SU-DHL-6 (cell line): Measurements from ENCODE around the gene WNT3.

Experiments
- EZH2phosphoT487 ChIP-seq: fragments of 200-600 bp; sonication (generic), shearing (Covaris generic); conservative IDR thresholded peaks from 2 replicates; pipeline ENCODE4 v1.6.1; 2018; ENCODE audit warnings: mild to moderate bottlenecking, antibody characterized with exemption, low read length, moderate library complexity, mixed read lengths
- TF ChIP-seq, protein P1 (sequence below): fragments of 200-600 bp; sonication (generic); IDR thresholded peaks from one replicate; pipeline ENCODE4 v1.5.1; 2017; ENCODE audit warnings: antibody characterized with exemption, mild to moderate bottlenecking, low read length, moderate library complexity; ENCODE audit not compliant: insufficient read depth, poor library complexity, severe bottlenecking

GRCh38 chr17:46769531-46770438, 48.7 kb downstream of the WNT3 start:
- TF ChIP-seq, protein P1, sequence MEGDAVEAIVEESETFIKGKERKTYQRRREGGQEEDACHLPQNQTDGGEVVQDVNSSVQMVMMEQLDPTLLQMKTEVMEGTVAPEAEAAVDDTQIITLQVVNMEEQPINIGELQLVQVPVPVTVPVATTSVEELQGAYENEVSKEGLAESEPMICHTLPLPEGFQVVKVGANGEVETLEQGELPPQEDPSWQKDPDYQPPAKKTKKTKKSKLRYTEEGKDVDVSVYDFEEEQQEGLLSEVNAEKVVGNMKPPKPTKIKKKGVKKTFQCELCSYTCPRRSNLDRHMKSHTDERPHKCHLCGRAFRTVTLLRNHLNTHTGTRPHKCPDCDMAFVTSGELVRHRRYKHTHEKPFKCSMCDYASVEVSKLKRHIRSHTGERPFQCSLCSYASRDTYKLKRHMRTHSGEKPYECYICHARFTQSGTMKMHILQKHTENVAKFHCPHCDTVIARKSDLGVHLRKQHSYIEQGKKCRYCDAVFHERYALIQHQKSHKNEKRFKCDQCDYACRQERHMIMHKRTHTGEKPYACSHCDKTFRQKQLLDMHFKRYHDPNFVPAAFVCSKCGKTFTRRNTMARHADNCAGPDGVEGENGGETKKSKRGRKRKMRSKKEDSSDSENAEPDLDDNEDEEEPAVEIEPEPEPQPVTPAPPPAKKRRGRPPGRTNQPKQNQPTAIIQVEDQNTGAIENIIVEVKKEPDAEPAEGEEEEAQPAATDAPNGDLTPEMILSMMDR, result no peak
- no peak for TF ChIP-seq EZH2phosphoT487
